Measurements from ENCODE around the gene TMEM220.

TMEM220 gene

DNA sequence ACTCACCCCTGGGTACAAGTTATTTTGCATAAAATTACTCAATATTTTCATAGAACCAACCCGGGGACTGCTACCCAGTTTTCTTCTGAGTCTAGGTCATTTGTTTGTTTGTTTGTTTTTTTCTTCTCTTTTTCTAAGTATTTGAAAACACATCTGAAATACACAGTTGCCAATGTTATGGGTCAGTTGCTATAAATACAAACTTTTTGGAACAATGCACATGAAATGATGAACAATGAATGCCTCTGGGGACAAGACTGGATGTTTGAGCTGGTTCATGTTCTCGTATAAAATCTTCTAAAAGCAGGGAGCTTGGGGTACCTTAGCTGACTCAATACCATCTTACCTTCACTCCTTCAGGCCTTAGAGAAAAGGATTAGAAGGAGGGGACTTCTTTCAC lies 43.6 kb upstream of the TMEM220 start:
- H3K4me3 ChIP-seq (ENCODE audit: insufficient read length, low read depth), result no peak overlapping the region
- TF ChIP-seq ZNF274 (IDR thresholded peaks at IDR 0.05; ENCODE audit: low read depth, low read length) (no peak), YY1 (IDR thresholded peaks at IDR 0.05; ENCODE audit: insufficient read depth, insufficient read length) (no peak), SUZ12 (IDR thresholded peaks at IDR 0.05; ENCODE audit: extremely low read depth, insufficient read depth, insufficient read length) (no peak)
- DNase-seq (ENCODE audit: low read depth, low spot score), result no peak
- H3K36me3 ChIP-seq (ENCODE audit: insufficient read depth, insufficient read length, low read length), result no peaks in the 10 kb centered on the region
- no peaks in the 10 kb centered on the region for H3K4me1 ChIP-seq (ENCODE audit: insufficient read depth, insufficient read length)
- H3K27me3 ChIP-seq (ENCODE audit: insufficient read depth, insufficient read length), result no peaks in the 10 kb centered on the region
- H3K9ac ChIP-seq (ENCODE audit: insufficient read length, low read depth), result no peak overlapping the region
- peaks cover 17% of the 10 kb centered on the region for H3K9me3 ChIP-seq (ENCODE audit: insufficient read depth, low read length)

GRCh38 chr17:10772425-10773380 lies 42.9 kb upstream of the TMEM220 start:
- DNase-seq (ENCODE audit: low read depth, low spot score), result no peak
- TF ChIP-seq YY1 (IDR thresholded peaks at IDR 0.05; ENCODE audit: insufficient read depth, insufficient read length) (no peak), SUZ12 (IDR thresholded peaks at IDR 0.05; ENCODE audit: extremely low read depth, insufficient read depth, insufficient read length) (no peak), ZNF274 (IDR thresholded peaks at IDR 0.05; ENCODE audit: low read depth, low read length) (no peak)
- peaks cover 17% of the 10 kb centered on the region for H3K9me3 ChIP-seq (ENCODE audit: insufficient read depth, low read length)
- no peaks in the 10 kb centered on the region for H3K36me3 ChIP-seq (ENCODE audit: insufficient read depth, insufficient read length, low read length)
- H3K27me3 ChIP-seq (ENCODE audit: insufficient read depth, insufficient read length), result no peaks in the 10 kb centered on the region
- H3K4me3 ChIP-seq (ENCODE audit: insufficient read length, low read depth), result no peak overlapping the region
- H3K9ac ChIP-seq (ENCODE audit: insufficient read length, low read depth), result no peak overlapping the region
- no peaks in the 10 kb centered on the region for H3K4me1 ChIP-seq (ENCODE audit: insufficient read depth, insufficient read length)

- TF ChIP-seq YY1 (IDR thresholded peaks at IDR 0.05; ENCODE audit: insufficient read depth, insufficient read length), result no peak
- TF ChIP-seq ZNF274 (IDR thresholded peaks at IDR 0.05; ENCODE audit: low read depth, low read length), result no peak
- no peak for TF ChIP-seq SUZ12 (IDR thresholded peaks at IDR 0.05; ENCODE audit: extremely low read depth, insufficient read depth, insufficient read length)
- Histone ChIP-seq H3K4me1 (ENCODE audit: insufficient read depth, insufficient read length) (no peaks in the 10 kb centered on the region), H3K4me3 (ENCODE audit: insufficient read length, low read depth) (no peak overlapping the region), H3K27me3 (ENCODE audit: insufficient read depth, insufficient read length) (no peaks in the 10 kb centered on the region), H3K36me3 (ENCODE audit: insufficient read depth, insufficient read length, low read length) (no peaks in the 10 kb centered on the region), H3K9me3 (ENCODE audit: insufficient read depth, low read length) (peaks cover 17% of the 10 kb centered on the region), H3K9ac (ENCODE audit: insufficient read length, low read depth) (no peak overlapping the region)
- no peak for DNase-seq (ENCODE audit: low read depth, low spot score)
These were observed 41.3 kb upstream of the TMEM220 start for GRCh38 chr17:10771148-10771547.

DNA sequence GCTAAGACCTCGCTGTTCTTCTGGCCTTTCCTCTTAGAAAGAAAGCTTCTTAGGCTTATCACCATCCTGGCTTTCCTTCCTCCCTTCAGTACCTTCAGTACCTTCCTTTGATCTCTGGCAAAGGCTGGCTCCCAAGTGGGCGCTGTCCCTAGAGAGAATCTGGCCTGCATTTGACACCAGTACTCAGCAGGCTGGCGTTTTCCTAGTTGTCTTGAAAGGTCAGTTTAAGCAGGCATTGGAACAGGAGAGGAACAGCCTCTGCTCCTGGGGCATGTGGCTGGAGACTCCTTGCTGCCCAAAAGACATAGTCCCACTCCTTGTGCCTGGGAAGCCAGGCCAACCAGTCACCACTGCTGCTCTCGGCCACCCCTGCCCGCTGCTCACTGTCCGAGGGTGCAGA lies 40.0 kb upstream of the TMEM220 start:
- H3K4me3 ChIP-seq (ENCODE audit: insufficient read length, low read depth), result no peak overlapping the region
- no peaks in the 10 kb centered on the region for H3K36me3 ChIP-seq (ENCODE audit: insufficient read depth, insufficient read length, low read length)
- no peaks in the 10 kb centered on the region for H3K4me1 ChIP-seq (ENCODE audit: insufficient read depth, insufficient read length)
- peaks cover 11% of the 10 kb centered on the region for H3K9me3 ChIP-seq (ENCODE audit: insufficient read depth, low read length)
- DNase-seq (ENCODE audit: low read depth, low spot score), result no peak
- H3K9ac ChIP-seq (ENCODE audit: insufficient read length, low read depth), result no peak overlapping the region
- TF ChIP-seq ZNF274 (IDR thresholded peaks at IDR 0.05; ENCODE audit: low read depth, low read length) (no peak), SUZ12 (IDR thresholded peaks at IDR 0.05; ENCODE audit: extremely low read depth, insufficient read depth, insufficient read length) (no peak), YY1 (IDR thresholded peaks at IDR 0.05; ENCODE audit: insufficient read depth, insufficient read length) (no peak)
- no peaks in the 10 kb centered on the region for H3K27me3 ChIP-seq (ENCODE audit: insufficient read depth, insufficient read length)

GRCh38 chr17:10768750-10769251 lies 39.0 kb upstream of the TMEM220 start:
- no peaks in the 10 kb centered on the region for H3K36me3 ChIP-seq (ENCODE audit: insufficient read depth, insufficient read length, low read length)
- no peaks in the 10 kb centered on the region for H3K4me1 ChIP-seq (ENCODE audit: insufficient read depth, insufficient read length)
- no peak for DNase-seq (ENCODE audit: low read depth, low spot score)
- H3K27me3 ChIP-seq (ENCODE audit: insufficient read depth, insufficient read length), result no peaks in the 10 kb centered on the region
- H3K9ac ChIP-seq (ENCODE audit: insufficient read length, low read depth), result no peak overlapping the region
- no peak for TF ChIP-seq ZNF274 (IDR thresholded peaks at IDR 0.05; ENCODE audit: low read depth, low read length)
- TF ChIP-seq YY1 (IDR thresholded peaks at IDR 0.05; ENCODE audit: insufficient read depth, insufficient read length), result no peak
- no peak for TF ChIP-seq SUZ12 (IDR thresholded peaks at IDR 0.05; ENCODE audit: extremely low read depth, insufficient read depth, insufficient read length)
- H3K4me3 ChIP-seq (ENCODE audit: insufficient read length, low read depth), result no peak overlapping the region
- peaks cover 11% of the 10 kb centered on the region for H3K9me3 ChIP-seq (ENCODE audit: insufficient read depth, low read length)

DNA sequence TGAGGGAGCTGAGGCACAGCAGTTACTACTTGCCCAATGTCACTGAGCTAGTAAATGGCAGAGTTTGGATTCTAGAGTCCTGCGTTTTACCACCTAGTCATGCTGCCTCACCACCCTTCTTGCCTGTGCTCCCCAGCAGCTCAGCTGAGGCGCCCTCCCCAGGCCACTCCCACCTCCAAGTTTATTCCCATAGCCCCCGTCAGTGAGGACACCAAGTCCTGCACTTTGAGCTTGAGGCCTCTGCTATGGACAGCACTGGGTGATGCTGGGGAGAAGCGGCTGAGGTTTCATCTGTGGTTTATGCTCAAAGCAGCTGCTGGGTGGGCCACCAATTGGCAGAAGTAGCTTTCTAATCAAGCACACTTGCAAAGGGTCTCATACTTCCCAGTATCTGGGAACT lies 37.4 kb upstream of the TMEM220 start:
- no peak for DNase-seq (ENCODE audit: low read depth, low spot score)
- Histone ChIP-seq H3K27me3 (ENCODE audit: insufficient read depth, insufficient read length) (no peaks in the 10 kb centered on the region), H3K9ac (ENCODE audit: insufficient read length, low read depth) (no peak overlapping the region), H3K9me3 (ENCODE audit: insufficient read depth, low read length) (peaks cover 7% of the 10 kb centered on the region), H3K36me3 (ENCODE audit: insufficient read depth, insufficient read length, low read length) (no peaks in the 10 kb centered on the region), H3K4me1 (ENCODE audit: insufficient read depth, insufficient read length) (no peaks in the 10 kb centered on the region), H3K4me3 (ENCODE audit: insufficient read length, low read depth) (no peak overlapping the region)
- TF ChIP-seq YY1 (IDR thresholded peaks at IDR 0.05; ENCODE audit: insufficient read depth, insufficient read length) (no peak), SUZ12 (IDR thresholded peaks at IDR 0.05; ENCODE audit: extremely low read depth, insufficient read depth, insufficient read length) (no peak), ZNF274 (IDR thresholded peaks at IDR 0.05; ENCODE audit: low read depth, low read length) (no peak)

- TF ChIP-seq SUZ12 (IDR thresholded peaks at IDR 0.05; ENCODE audit: extremely low read depth, insufficient read depth, insufficient read length) (no peak), ZNF274 (IDR thresholded peaks at IDR 0.05; ENCODE audit: low read depth, low read length) (no peak), YY1 (IDR thresholded peaks at IDR 0.05; ENCODE audit: insufficient read depth, insufficient read length) (no peak)
- H3K27me3 ChIP-seq (ENCODE audit: insufficient read depth, insufficient read length), result no peaks in the 10 kb centered on the region
- DNase-seq (ENCODE audit: low read depth, low spot score), result no peak
- H3K36me3 ChIP-seq (ENCODE audit: insufficient read depth, insufficient read length, low read length), result no peaks in the 10 kb centered on the region
- no peak overlapping the region for H3K4me3 ChIP-seq (ENCODE audit: insufficient read length, low read depth)
- no peaks in the 10 kb centered on the region for H3K9me3 ChIP-seq (ENCODE audit: insufficient read depth, low read length)
- H3K9ac ChIP-seq (ENCODE audit: insufficient read length, low read depth), result no peak overlapping the region
- H3K4me1 ChIP-seq (ENCODE audit: insufficient read depth, insufficient read length), result no peaks in the 10 kb centered on the region
These were observed 32.2 kb upstream of the TMEM220 start for GRCh38 chr17:10762037-10762436.

Measured in NT2/D1 (cell line).